ENCODE measurements around the gene TRIO. TPM values are rescaled to one million over a fixed set of nuclear protein-coding genes. Genes with fewer than 3 reads are reported as not detected.

Gene TRIO
- total and polyA plus RNA-seq, 10 of the 15 experiments (the other 5 are each of a cell fraction or from before 2014, with no cell fraction given), result 5.1 to 96.4 (median 44.6) TPM

DNA sequence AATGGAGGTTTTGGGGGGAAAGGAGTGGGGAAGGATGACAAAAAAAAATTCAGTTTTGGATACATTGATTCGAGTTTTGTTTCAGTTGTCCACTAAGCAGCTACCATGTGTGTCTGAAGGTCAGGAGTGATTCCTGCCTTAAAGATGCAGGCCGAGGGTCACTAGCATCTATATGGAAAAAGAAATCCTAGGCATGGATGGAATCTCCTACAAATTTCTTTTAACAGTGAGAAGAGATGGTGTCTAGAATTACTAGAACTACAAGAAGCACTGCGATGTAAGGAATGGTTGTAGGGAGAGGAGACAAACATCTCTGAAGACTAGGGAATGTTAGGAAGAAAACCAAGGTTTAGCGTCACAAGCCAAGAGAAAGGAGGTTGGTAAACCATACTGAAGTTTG is 19.6 kb upstream of the TRIO start:
- no peak for DNase-seq (ENCODE audit: low read depth, low spot score)
- ChIA-PET CTCF (no interaction called here), POLR2A (no interaction called here), SMC1A (ENCODE audit: uncharacterized antibody, unreplicated experiment) (no interaction called here), RAD21 (ENCODE audit: unreplicated experiment) (no interaction called here)
- Histone ChIP-seq H3K79me2 (ENCODE audit: control insufficient read depth, insufficient read depth, low read length) (no peaks in the 10 kb centered on the region), H3K36me3 (ENCODE audit: control insufficient read depth in 2 of 2, insufficient read depth in 2 of 2, low read length in 1 of 2) (no peaks in the 10 kb centered on the region), H3K4me2 (ENCODE audit: control insufficient read depth, insufficient read depth) (no peak overlapping the region), H3K27ac (ENCODE audit: control insufficient read depth, insufficient read depth) (no peak overlapping the region), H3K9ac (ENCODE audit: control insufficient read depth, insufficient read depth, low read length) (no peak overlapping the region), H3K27me3 (replicated peaks in 1 of 2; ENCODE audit: control insufficient read depth in 2 of 2, insufficient read depth in 2 of 2, low read length in 1 of 2) (no peaks in the 10 kb centered on the region), H3K4me3 (no peak overlapping the region), H3K4me1 (ENCODE audit: control insufficient read depth, insufficient read depth, low read length) (no peaks in the 10 kb centered on the region), H4K20me1 (ENCODE audit: control insufficient read depth, insufficient read depth) (no peaks in the 10 kb centered on the region), H3K9me3 (replicated peaks; ENCODE audit: control insufficient read depth, insufficient read depth, low read length) (no peaks in the 10 kb centered on the region), H2AFZ (ENCODE audit: control insufficient read depth, low read depth, low read length) (no peak overlapping the region)
- no TSS peak for BruUV-seq (replicated peaks)
- WGBS (ENCODE audit: insufficient coverage, insufficient replicate concordance, low lambda C conversion rate, missing lambda C conversion rate), result 65% methylated on average over 4 of the region's 4 CpGs
- ATAC-seq, result no peak
- no peak for FAIRE-seq
- TF ChIP-seq CHD2 (IDR thresholded peaks at IDR 0.05; ENCODE audit: borderline replicate concordance, low read depth, low read length) (no peak), CREB1 (IDR thresholded peaks at IDR 0.05; ENCODE audit: low read depth) (no peak), BCL11A (IDR thresholded peaks at IDR 0.05; ENCODE audit: low read depth, low read length) (no peak), GABPA (IDR thresholded peaks at IDR 0.05; ENCODE audit: low read depth) (no peak), CBFB (IDR thresholded peaks at IDR 0.05; ENCODE audit: low read depth) (no peak), JUND (IDR thresholded peaks at IDR 0.05; ENCODE audit: low read depth, low read length) (no peak)
- TF ChIP-seq, protein P1, sequence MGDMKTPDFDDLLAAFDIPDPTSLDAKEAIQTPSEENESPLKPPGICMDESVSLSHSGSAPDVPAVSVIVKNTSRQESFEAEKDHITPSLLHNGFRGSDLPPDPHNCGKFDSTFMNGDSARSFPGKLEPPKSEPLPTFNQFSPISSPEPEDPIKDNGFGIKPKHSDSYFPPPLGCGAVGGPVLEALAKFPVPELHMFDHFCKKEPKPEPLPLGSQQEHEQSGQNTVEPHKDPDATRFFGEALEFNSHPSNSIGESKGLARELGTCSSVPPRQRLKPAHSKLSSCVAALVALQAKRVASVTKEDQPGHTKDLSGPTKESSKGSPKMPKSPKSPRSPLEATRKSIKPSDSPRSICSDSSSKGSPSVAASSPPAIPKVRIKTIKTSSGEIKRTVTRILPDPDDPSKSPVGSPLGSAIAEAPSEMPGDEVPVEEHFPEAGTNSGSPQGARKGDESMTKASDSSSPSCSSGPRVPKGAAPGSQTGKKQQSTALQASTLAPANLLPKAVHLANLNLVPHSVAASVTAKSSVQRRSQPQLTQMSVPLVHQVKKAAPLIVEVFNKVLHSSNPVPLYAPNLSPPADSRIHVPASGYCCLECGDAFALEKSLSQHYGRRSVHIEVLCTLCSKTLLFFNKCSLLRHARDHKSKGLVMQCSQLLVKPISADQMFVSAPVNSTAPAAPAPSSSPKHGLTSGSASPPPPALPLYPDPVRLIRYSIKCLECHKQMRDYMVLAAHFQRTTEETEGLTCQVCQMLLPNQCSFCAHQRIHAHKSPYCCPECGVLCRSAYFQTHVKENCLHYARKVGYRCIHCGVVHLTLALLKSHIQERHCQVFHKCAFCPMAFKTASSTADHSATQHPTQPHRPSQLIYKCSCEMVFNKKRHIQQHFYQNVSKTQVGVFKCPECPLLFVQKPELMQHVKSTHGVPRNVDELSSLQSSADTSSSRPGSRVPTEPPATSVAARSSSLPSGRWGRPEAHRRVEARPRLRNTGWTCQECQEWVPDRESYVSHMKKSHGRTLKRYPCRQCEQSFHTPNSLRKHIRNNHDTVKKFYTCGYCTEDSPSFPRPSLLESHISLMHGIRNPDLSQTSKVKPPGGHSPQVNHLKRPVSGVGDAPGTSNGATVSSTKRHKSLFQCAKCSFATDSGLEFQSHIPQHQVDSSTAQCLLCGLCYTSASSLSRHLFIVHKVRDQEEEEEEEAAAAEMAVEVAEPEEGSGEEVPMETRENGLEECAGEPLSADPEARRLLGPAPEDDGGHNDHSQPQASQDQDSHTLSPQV (IDR thresholded peaks at IDR 0.05), result no peak
- TF ChIP-seq, protein P2, sequence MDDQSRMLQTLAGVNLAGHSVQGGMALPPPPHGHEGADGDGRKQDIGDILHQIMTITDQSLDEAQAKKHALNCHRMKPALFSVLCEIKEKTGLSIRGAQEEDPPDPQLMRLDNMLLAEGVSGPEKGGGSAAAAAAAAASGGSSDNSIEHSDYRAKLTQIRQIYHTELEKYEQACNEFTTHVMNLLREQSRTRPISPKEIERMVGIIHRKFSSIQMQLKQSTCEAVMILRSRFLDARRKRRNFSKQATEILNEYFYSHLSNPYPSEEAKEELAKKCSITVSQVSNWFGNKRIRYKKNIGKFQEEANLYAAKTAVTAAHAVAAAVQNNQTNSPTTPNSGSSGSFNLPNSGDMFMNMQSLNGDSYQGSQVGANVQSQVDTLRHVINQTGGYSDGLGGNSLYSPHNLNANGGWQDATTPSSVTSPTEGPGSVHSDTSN (IDR thresholded peaks at IDR 0.05; ENCODE audit: insufficient replicate concordance, low read depth, low read length), result no peak
- in situ Hi-C loops (cut with MboI), result no loop called here
- intact Hi-C loops (cut with micrococcal nuclease; ENCODE audit: unreplicated experiment), result no loop called here
